K562 (cell line): ENCODE results near the gene KRT6C. TPM values are rescaled to one million over a fixed set of nuclear protein-coding genes. Genes with fewer than 3 reads are reported as not detected.
A peak's percentile ranks its signal among the peaks of the same experiment; 100 is the strongest.

Experiments
- ATAC-seq: fragments of 200-7000 bp; cut with Tn5 transposase; 3 replicates; pipeline ENCODE4 v1.9.1; 2020; ENCODE audit warnings: moderate library complexity
- BruUV-seq: library from RNA; stranded (reverse); fragments of 400-500 nt; replicated peaks from 2 replicates; lab custom pipeline; 2021; lab: Mats Ljungman, UMichigan
- CTCF ChIA-PET: fragments of 300-600 bp; formaldehyde crosslinking; extraction: SDS; loops from one replicate; lab custom pipeline; 2021; ENCODE audit warnings: low intra/inter-chr PET ratio; lab: Yijun Ruan, JAX
- POLR2A ChIA-PET: fragments of 300-600, 350-650 bp; sonication (Branson Sonifier 250); formaldehyde crosslinking; extraction: SDS; loops from one replicate; lab custom pipeline; 2021; ENCODE audit warnings: antibody characterized with exemption, inconsistent platforms; lab: Yijun Ruan, JAX
- DNase-seq, 4 experiments: peaks; one replicate each; pipeline versions ENCODE4 v3.0.0 to v3.0.0-alpha.2; 2011 to 2018; ENCODE audit warnings: low spot score in 3 of 4, mixed read lengths in 3 of 4; ENCODE audit errors: extremely low read depth in 1 of 4
- FAIRE-seq: peaks from 2 replicates; lab custom pipeline; 2011; peaks lifted over from hg19 to GRCh38; lab: Jason Lieb, UNC
- H2AFZ ChIP-seq: 2 replicates; pipeline ENCODE4 v1.6.0; 2011; ENCODE audit warnings: low read depth, low read length, control low read depth, inconsistent platforms
- H3K27ac ChIP-seq: fragments of 200-600 bp; 3 replicates; pipeline ENCODE4 v1.8.0; 2011; ENCODE audit warnings: low read depth, mild to moderate bottlenecking, control low read depth, inconsistent platforms, low read length, moderate library complexity, mixed read lengths; ENCODE audit errors: extremely low read depth
- H3K27me3 ChIP-seq, 2 experiments: fragments of 300-600 bp in 1 of 2; 2 replicates in 1 of 2; 3 replicates in 1 of 2; pipeline versions ENCODE4 v1.6.0 to v1.8.0; 2011; ENCODE audit warnings: inconsistent platforms in 2 of 2, low read length in 2 of 2, mild to moderate bottlenecking in 1 of 2, mixed read lengths in 1 of 2, moderate library complexity in 1 of 2; ENCODE audit not compliant: control insufficient read depth in 2 of 2, insufficient read depth in 2 of 2
- H3K36me3 ChIP-seq: fragments of 300-600 bp; 3 replicates; pipeline ENCODE4 v1.8.0; 2011; ENCODE audit warnings: mild to moderate bottlenecking, low read length, inconsistent platforms; ENCODE audit not compliant: control insufficient read depth, insufficient read depth
- H3K4me1 ChIP-seq, 2 experiments: fragments of 200-600 bp in 1 of 2; replicated peaks in 1 of 2; 2 replicates in 1 of 2; 3 replicates in 1 of 2; pipeline versions ENCODE4 v1.5.1 to v1.8.0; 2011; ENCODE audit warnings: inconsistent platforms in 2 of 2, low read length in 2 of 2, mild to moderate bottlenecking in 1 of 2, mixed read lengths in 1 of 2, moderate library complexity in 1 of 2; ENCODE audit not compliant: control insufficient read depth in 2 of 2, insufficient read depth in 2 of 2
- H3K4me2 ChIP-seq: 2 replicates; pipeline ENCODE4 v1.6.1; 2011; ENCODE audit warnings: low read length, control low read depth, inconsistent platforms, mixed read lengths; ENCODE audit not compliant: insufficient read depth
- H3K4me3 ChIP-seq: fragments of 200-600 bp; sonication (generic), shearing (Covaris generic); 2 replicates; pipeline ENCODE4 v1.5.1; 2016; ENCODE audit warnings: control low read depth, inconsistent platforms
- H3K79me2 ChIP-seq: fragments of 200-600 bp; 3 replicates; pipeline ENCODE4 v1.8.0; 2011; ENCODE audit warnings: low read length, inconsistent platforms; ENCODE audit not compliant: control insufficient read depth, insufficient read depth
- H3K9ac ChIP-seq, 2 experiments: 2 replicates each; pipeline versions ENCODE4 v1.6.0 to v1.6.1; 2011; ENCODE audit warnings: low read depth in 2 of 2, low read length in 2 of 2, control low read depth in 1 of 2, inconsistent platforms in 1 of 2, mild to moderate bottlenecking in 1 of 2, mixed read lengths in 1 of 2; ENCODE audit not compliant: insufficient read depth in 1 of 2
- H3K9me1 ChIP-seq: one replicate; pipeline ENCODE4 v1.6.0; 2011; ENCODE audit warnings: inconsistent platforms, mild to moderate bottlenecking, low read length, moderate library complexity; ENCODE audit not compliant: control insufficient read depth, insufficient read depth
- H3K9me3 ChIP-seq: replicated peaks from 2 replicates; pipeline ENCODE4 v1.5.1; 2011; ENCODE audit warnings: low read depth, low read length, inconsistent platforms; ENCODE audit not compliant: control insufficient read depth, insufficient read depth
- H4K20me1 ChIP-seq: replicated peaks from 2 replicates; pipeline ENCODE4 v1.6.1; 2011; ENCODE audit warnings: low read length, inconsistent platforms, mixed read lengths; ENCODE audit not compliant: control insufficient read depth, insufficient read depth
- JUND ChIP-seq, 2 experiments: IDR thresholded peaks; 2 replicates in 1 of 2; 3 replicates in 1 of 2; pipeline ENCODE4 v1.6.1; 2011; ENCODE audit warnings: borderline replicate concordance in 2 of 2, low read depth in 2 of 2, low read length in 2 of 2, improper control_type of control experiment in 1 of 2, missing biosample characterization in 1 of 2, missing genetic modification characterization in 1 of 2, missing genetic modification reagents in 1 of 2
- KLF1 ChIP-seq: fragments of 450-650 bp; IDR thresholded peaks from 2 replicates; pipeline ENCODE4 v1.6.1; 2016; ENCODE audit warnings: missing genetic modification characterization, missing compliant biosample characterization
- MAFK ChIP-seq: IDR thresholded peaks from 2 replicates; pipeline ENCODE4 v1.6.1; 2011; ENCODE audit warnings: low read length, improper control_type of control experiment
- MBD2 ChIP-seq: sonication (generic); IDR thresholded peaks from 2 replicates; pipeline ENCODE4 v1.6.1; 2016; ENCODE audit warnings: low read depth, borderline replicate concordance
- ZNF316 ChIP-seq: fragments of 450-650 bp; IDR thresholded peaks from 2 replicates; pipeline ENCODE4 v1.6.1; 2016
- WGBS: fragments of 100-300 bp; shearing (Covaris generic); methylation state at CpG from one replicate; pipeline ENCODE4 v1.1.6; 2016; ENCODE audit warnings: low coverage, mixed read lengths; ENCODE audit not compliant: insufficient coverage; ENCODE audit errors: missing lambda C conversion rate; 5-methylcytosine and 5-hydroxymethylcytosine counted together
- in situ Hi-C: fragments of 300-500 bp; cut with MboI; formaldehyde crosslinking; loops from 4 replicates; pipeline ENCODE4 v1.15.0; 2018; ENCODE audit warnings: inconsistent platforms, mixed read lengths
- intact Hi-C: fragments of 100-400 bp; cut with micrococcal nuclease; formaldehyde crosslinking; loops from 2 replicates; pipeline ENCODE4 v1.14.2; 2022
- polyA plus RNA-seq, 8 experiments: library from polyadenylated mRNA; depleted of rRNA in 4 of 8; stranded (reverse) in 5 of 8; unstranded in 3 of 8; fragments of >200 nt; fragmentation: Nextera tagmentation in 2 of 8; fragmentation: Illumina TruSeq in 1 of 8; extraction: Ambion mirVana in 2 of 8; extraction: Trizol in 1 of 8; gene quantifications; 2 replicates each; pipeline versions ENCODE4 v1.2.1 to v1.2.3, GENCODE V29; 2011 to 2014; ENCODE audit warnings: inconsistent platforms in 1 of 8, missing spikeins in 1 of 8
- total RNA-seq, 7 experiments: library from RNA; depleted of rRNA in 6 of 7; stranded (reverse); fragments of >200 nt in 6 of 7; fragmentation: Illumina TruSeq in 2 of 7; extraction: Trizol in 2 of 7; gene quantifications; 2 replicates each; pipeline versions ENCODE4 v1.2.1 to v1.2.3, GENCODE V29; 2011 to 2021; ENCODE audit warnings: low replicate concordance in 1 of 7
- TF ChIP-seq, protein P1 (sequence below), 2 experiments: fragments of 450-650 bp in 1 of 2; sonication (generic) in 1 of 2; formaldehyde crosslinking in 1 of 2; IDR thresholded peaks in 1 of 2; conservative IDR thresholded peaks in 1 of 2; 2 replicates each; pipeline versions ENCODE4 v1.6.1 to v1.8.1; 2016 to 2023; ENCODE audit warnings: mild to moderate bottlenecking in 2 of 2, moderate library complexity in 2 of 2, inconsistent platforms in 1 of 2, missing genetic modification reagents in 1 of 2

KRT6C gene
- total and polyA plus RNA-seq, 9 of the 15 experiments (the other 6 are each of a cell fraction or from before 2014, with no cell fraction given): not detected

- TF ChIP-seq ZNF316: peak; percentile 28; the same call in 1 of the 2 replicates
- TF ChIP-seq MAFK: peak; percentile 13; the same call in 1 of the 2 replicates
- no peak for TF ChIP-seq KLF1 (tag)
- intact Hi-C loops (no loop called here), in situ Hi-C loops (no loop called here)
- no peak overlapping the region for H3K4me2 ChIP-seq
- ATAC-seq: no peak
- no peak overlapping the region for H3K9ac ChIP-seq
- H2AFZ ChIP-seq: no peak overlapping the region
- no peaks in the 10 kb centered on the region for H3K36me3 ChIP-seq
- WGBS: 3% methylated on average over 10 of the region's 10 CpGs
- ChIA-PET POLR2A (interaction anchor here (1.5 to 1.7 kb wide), 2 partner anchors 12 to 22 kb away, joined by 3 to 6 read pairs; no protein-coding TSS in a partner anchor), CTCF (no interaction called here)
- H3K9me3 ChIP-seq: no peaks in the 10 kb centered on the region
- DNase-seq: no peak
- BruUV-seq: no TSS peak
- no peak overlapping the region for H3K4me3 ChIP-seq
- FAIRE-seq: no peak
- H3K4me1 ChIP-seq: no peaks in the 10 kb centered on the region; a peak in 1 of 5 replicates
- H3K27me3 ChIP-seq: peaks cover 15 to 79% of the 10 kb centered on the region in 2 experiments; a peak in 4 of 5 replicates
- no peaks in the 10 kb centered on the region for H3K9me1 ChIP-seq
- H3K27ac ChIP-seq: no peak overlapping the region
- peaks cover 4% of the 10 kb centered on the region; the same call in 1 of the 2 replicates for H4K20me1 ChIP-seq
- H3K79me2 ChIP-seq: no peaks in the 10 kb centered on the region
Observed at GRCh38 chr12:52521568-52522266, 48.1 kb upstream of the KRT6C start.

- no TSS peak for BruUV-seq
- Histone ChIP-seq H3K4me1 (no peaks in the 10 kb centered on the region; a peak in 1 of 5 replicates), H3K36me3 (no peaks in the 10 kb centered on the region), H3K27ac (no peak overlapping the region), H3K4me2 (no peak overlapping the region), H3K9ac (no peak overlapping the region), H3K79me2 (no peaks in the 10 kb centered on the region), H2AFZ (no peak overlapping the region), H3K4me3 (no peak overlapping the region), H3K9me3 (no peaks in the 10 kb centered on the region), H3K9me1 (no peaks in the 10 kb centered on the region), H4K20me1 (peaks cover 4% of the 10 kb centered on the region; the same call in 1 of the 2 replicates), H3K27me3 (peaks cover 19 to 80% of the 10 kb centered on the region in 2 experiments; a peak in 4 of 5 replicates)
- in situ Hi-C loops: no loop called here
- ChIA-PET CTCF (no interaction called here), POLR2A (interaction anchor here (0.6 to 1.7 kb wide), 3 partner anchors 9 to 21 kb away, joined by 3 to 6 read pairs (median 3); no protein-coding TSS in a partner anchor)
- DNase-seq (peak in 1 of 4 experiments; percentile 6), FAIRE-seq (no peak), ATAC-seq (no peak)
- 1% methylated on average over 10 of the region's 10 CpGs for WGBS
- intact Hi-C loops: no loop called here
- TF ChIP-seq MBD2 (no peak), JUND (IDR thresholded peaks at IDR 0.05; ENCODE audit: borderline replicate concordance, low read depth, low read length) (peak; percentile 60; the same call in 1 of the 2 replicates), JUND (tag; IDR thresholded peaks at IDR 0.05; ENCODE audit: borderline replicate concordance, low read depth, low read length) (peak; percentile 42; the same call in 1 of the 3 replicates)
- TF ChIP-seq, protein P1, sequence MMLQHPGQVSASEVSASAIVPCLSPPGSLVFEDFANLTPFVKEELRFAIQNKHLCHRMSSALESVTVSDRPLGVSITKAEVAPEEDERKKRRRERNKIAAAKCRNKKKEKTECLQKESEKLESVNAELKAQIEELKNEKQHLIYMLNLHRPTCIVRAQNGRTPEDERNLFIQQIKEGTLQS (IDR thresholded peaks at IDR 0.05): peak; percentile 58; the same call in 1 of the 2 replicates
- TF ChIP-seq, protein P1 (CRISPR knock-in tag; conservative IDR thresholded peaks at IDR 0.05): no peak
Observed at GRCh38 chr12:52521175-52521567, 47.6 kb upstream of the KRT6C start.
